ENCODE data around the gene CDIP1.
A peak's percentile ranks its signal among the peaks of the same experiment; 100 is the strongest.

The CDIP1 gene

GRCh38 chr16:4489030-4489429 is 49.5 kb downstream of the CDIP1 start:
- no peak for TF ChIP-seq EZH2 (IDR thresholded peaks at IDR 0.05; ENCODE audit: borderline replicate concordance, low read depth, low read length, severe bottlenecking)
- TF ChIP-seq, protein P1, sequence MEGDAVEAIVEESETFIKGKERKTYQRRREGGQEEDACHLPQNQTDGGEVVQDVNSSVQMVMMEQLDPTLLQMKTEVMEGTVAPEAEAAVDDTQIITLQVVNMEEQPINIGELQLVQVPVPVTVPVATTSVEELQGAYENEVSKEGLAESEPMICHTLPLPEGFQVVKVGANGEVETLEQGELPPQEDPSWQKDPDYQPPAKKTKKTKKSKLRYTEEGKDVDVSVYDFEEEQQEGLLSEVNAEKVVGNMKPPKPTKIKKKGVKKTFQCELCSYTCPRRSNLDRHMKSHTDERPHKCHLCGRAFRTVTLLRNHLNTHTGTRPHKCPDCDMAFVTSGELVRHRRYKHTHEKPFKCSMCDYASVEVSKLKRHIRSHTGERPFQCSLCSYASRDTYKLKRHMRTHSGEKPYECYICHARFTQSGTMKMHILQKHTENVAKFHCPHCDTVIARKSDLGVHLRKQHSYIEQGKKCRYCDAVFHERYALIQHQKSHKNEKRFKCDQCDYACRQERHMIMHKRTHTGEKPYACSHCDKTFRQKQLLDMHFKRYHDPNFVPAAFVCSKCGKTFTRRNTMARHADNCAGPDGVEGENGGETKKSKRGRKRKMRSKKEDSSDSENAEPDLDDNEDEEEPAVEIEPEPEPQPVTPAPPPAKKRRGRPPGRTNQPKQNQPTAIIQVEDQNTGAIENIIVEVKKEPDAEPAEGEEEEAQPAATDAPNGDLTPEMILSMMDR (IDR thresholded peaks at IDR 0.05; ENCODE audit: borderline replicate concordance, extremely low read depth, low read length, poor library complexity, severe bottlenecking), result no peak
- DNase-seq, result no peak
- H2AFZ ChIP-seq (ENCODE audit: low read depth, low read length), result no peak overlapping the region
- no peaks in the 10 kb centered on the region for H3K9me3 ChIP-seq (ENCODE audit: insufficient read depth, low read length, severe bottlenecking)
- H3K27ac ChIP-seq (ENCODE audit: low read length), result peak overlapping the region; percentile 62
- H3K4me3 ChIP-seq (ENCODE audit: low read depth in 1 of 2, low read length in 2 of 2), result no peak overlapping the region
- H3K4me1 ChIP-seq (ENCODE audit: insufficient read depth, low read length), result peaks cover 34% of the 10 kb centered on the region
- peak overlapping the region; percentile 13; the same call in 1 of the 2 replicates for H3K9ac ChIP-seq (ENCODE audit: low read depth, low read length)
- 0 out of 3 replicates have a peak, but pooled peaks have one; percentile 4 for ATAC-seq (ENCODE audit: insufficient read depth, low read depth)
- peaks cover 28% of the 10 kb centered on the region for H3K79me2 ChIP-seq (ENCODE audit: insufficient read depth, low read length)
- peaks cover 14% of the 10 kb centered on the region; the same call in 1 of the 2 replicates for H4K20me1 ChIP-seq (ENCODE audit: insufficient read depth, low read length)
- H3K27me3 ChIP-seq (ENCODE audit: insufficient read depth, low read length, poor library complexity), result no peaks in the 10 kb centered on the region
- H3K36me3 ChIP-seq (ENCODE audit: insufficient read depth, low read length), result peaks cover 27% of the 10 kb centered on the region
- peak overlapping the region; percentile 14 for H3K4me2 ChIP-seq (ENCODE audit: insufficient read depth, low read length)

DNA sequence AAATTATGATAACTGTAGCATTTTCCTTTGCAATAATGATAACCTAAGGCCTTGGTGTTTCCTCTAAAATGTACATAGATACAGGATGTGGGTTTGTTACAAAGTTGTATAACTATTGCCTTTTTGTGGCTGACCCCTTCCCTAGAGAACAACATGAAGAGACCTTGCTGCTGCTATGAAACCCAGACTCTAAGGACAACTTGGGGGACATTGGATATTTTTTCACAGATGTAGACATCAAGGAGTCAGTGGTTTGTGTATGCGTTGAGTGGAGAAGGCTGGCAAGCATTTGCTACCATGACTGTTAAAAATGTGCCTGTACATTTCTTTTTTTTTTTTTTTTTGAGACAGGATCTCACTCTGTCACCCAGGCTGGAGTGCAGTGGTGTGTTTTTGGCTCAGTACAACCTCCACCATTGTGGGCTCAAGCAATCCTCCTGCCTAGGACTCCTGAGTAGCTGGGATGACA is 50.0 kb downstream of the CDIP1 start:
- TF ChIP-seq, protein P1 (IDR thresholded peaks at IDR 0.05; ENCODE audit: borderline replicate concordance, extremely low read depth, low read length, poor library complexity, severe bottlenecking), result no peak
- no peak for TF ChIP-seq EZH2 (IDR thresholded peaks at IDR 0.05; ENCODE audit: borderline replicate concordance, low read depth, low read length, severe bottlenecking)
- Histone ChIP-seq H3K4me3 (ENCODE audit: low read depth in 1 of 2, low read length in 2 of 2) (no peak overlapping the region), H3K27me3 (ENCODE audit: insufficient read depth, low read length, poor library complexity) (no peaks in the 10 kb centered on the region), H3K4me2 (ENCODE audit: insufficient read depth, low read length) (no peak overlapping the region; the same call in 1 of the 2 replicates), H2AFZ (ENCODE audit: low read depth, low read length) (no peak overlapping the region), H3K79me2 (ENCODE audit: insufficient read depth, low read length) (peaks cover 26% of the 10 kb centered on the region), H3K36me3 (ENCODE audit: insufficient read depth, low read length) (peaks cover 27% of the 10 kb centered on the region), H3K9me3 (ENCODE audit: insufficient read depth, low read length, severe bottlenecking) (no peaks in the 10 kb centered on the region), H3K9ac (ENCODE audit: low read depth, low read length) (peak overlapping the region; percentile 13; the same call in 1 of the 2 replicates), H4K20me1 (ENCODE audit: insufficient read depth, low read length) (peaks cover 13% of the 10 kb centered on the region; the same call in 1 of the 2 replicates), H3K27ac (ENCODE audit: low read length) (peak overlapping the region; percentile 67), H3K4me1 (ENCODE audit: insufficient read depth, low read length) (peaks cover 34% of the 10 kb centered on the region)
- peak; percentile 87 for ATAC-seq (ENCODE audit: insufficient read depth, low read depth)
- peak; percentile 61 for DNase-seq

GRCh38 chr16:4487955-4488498 is 50.5 kb downstream of the CDIP1 start:
- peaks cover 27% of the 10 kb centered on the region for H3K36me3 ChIP-seq (ENCODE audit: insufficient read depth, low read length)

More at GRCh38 chr16:4487955-4488498, 50.5 kb downstream of the CDIP1 start:
- peak overlapping the region; percentile 67 for H3K27ac ChIP-seq (ENCODE audit: low read length)
- H3K9me3 ChIP-seq (ENCODE audit: insufficient read depth, low read length, severe bottlenecking), result no peaks in the 10 kb centered on the region
- H3K4me1 ChIP-seq (ENCODE audit: insufficient read depth, low read length), result peaks cover 34% of the 10 kb centered on the region
- no peak overlapping the region for H2AFZ ChIP-seq (ENCODE audit: low read depth, low read length)
- H3K27me3 ChIP-seq (ENCODE audit: insufficient read depth, low read length, poor library complexity), result no peaks in the 10 kb centered on the region
- no peak overlapping the region for H3K4me2 ChIP-seq (ENCODE audit: insufficient read depth, low read length)
- peak; percentile 29; the same call in 1 of the 3 replicates for ATAC-seq (ENCODE audit: insufficient read depth, low read depth)
- peaks cover 9% of the 10 kb centered on the region; the same call in 1 of the 2 replicates for H4K20me1 ChIP-seq (ENCODE audit: insufficient read depth, low read length)
- DNase-seq, result no peak
- peaks cover 28% of the 10 kb centered on the region for H3K79me2 ChIP-seq (ENCODE audit: insufficient read depth, low read length)
- no peak overlapping the region for H3K9ac ChIP-seq (ENCODE audit: low read depth, low read length)
- H3K4me3 ChIP-seq (ENCODE audit: low read depth in 1 of 2, low read length in 2 of 2), result no peak overlapping the region
- TF ChIP-seq, protein P1 (IDR thresholded peaks at IDR 0.05; ENCODE audit: borderline replicate concordance, extremely low read depth, low read length, poor library complexity, severe bottlenecking), result no peak

Measured in DND-41 (cell line).